Right ventricle myocardium superior (tissue), 1 donor: Measurements from ENCODE around the gene KRTAP4-7. TPM values are rescaled to one million over a fixed set of nuclear protein-coding genes. Genes with fewer than 3 reads are reported as not detected.
"Not testable (repeated sequence)": the region's sequence is repeated elsewhere in the genome, so short reads cannot be mapped to it uniquely, and the experiment has no call there.

Experiments used
- ATAC-seq: fragments of 200-7000 bp; cut with Tn5 transposase; one replicate; pipeline ENCODE4 v1.9.1; 2020; ENCODE audit warnings: mild to moderate bottlenecking; ENCODE audit not compliant: poor library complexity
- DNase-seq: peaks from one replicate; pipeline ENCODE4 v3.0.0-alpha.2; 2020
- intact Hi-C: fragments of 100-400 bp; cut with DNase I; formaldehyde crosslinking; loops from one replicate; pipeline ENCODE4 v1.11.2; 2022
- total RNA-seq: library from RNA; stranded (reverse); fragmentation: NEBNext Ultra II Directional; extraction: Animal tissue kit (Norgen Biotek cat#: 25700); gene quantifications from one replicate; pipeline ENCODE4 v1.2.1, GENCODE V29; 2021
- donor health status: DM: no; HTN: yes; CAD: no; lungs with severe emphysema.

The KRTAP4-7 gene
- total RNA-seq, 1 donor from 2014 or later: not detected

GRCh38 chr17:41103896-41104295 is 19.9 kb downstream of the KRTAP4-7 start:
- intact Hi-C loops: no loop called here
- no peak for ATAC-seq

GRCh38 chr17:41104386-41105038 is 20.6 kb downstream of the KRTAP4-7 start:
- ATAC-seq, intact Hi-C loops, DNase-seq: not testable (repeated sequence)

More at GRCh38 chr17:41103896-41104295, 19.9 kb downstream of the KRTAP4-7 start:
- no peak for DNase-seq

DNA sequence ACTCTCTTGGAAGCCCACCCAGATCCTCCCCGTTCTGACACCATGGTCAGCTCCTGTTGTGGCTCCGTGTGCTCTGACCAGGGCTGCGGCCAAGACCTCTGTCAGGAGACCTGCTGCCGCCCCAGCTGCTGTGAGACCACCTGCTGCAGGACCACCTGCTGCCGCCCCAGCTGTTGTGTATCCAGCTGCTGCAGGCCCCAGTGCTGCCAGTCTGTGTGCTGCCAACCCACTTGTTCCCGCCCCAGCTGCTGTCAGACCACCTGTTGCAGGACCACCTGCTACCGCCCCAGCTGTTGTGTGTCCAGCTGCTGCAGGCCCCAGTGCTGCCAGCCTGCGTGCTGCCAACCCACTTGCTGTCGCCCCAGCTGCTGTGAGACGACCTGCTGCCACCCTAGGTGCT is 21.4 kb downstream of the KRTAP4-7 start, which contains the start of gene KRTAP4-9:
Gene KRTAP4-9, plus strand, starts transcription at position 43 of the 400 bp plus-strand sequence. Its CDS starts 0 bp downstream, at position 43.
- intact Hi-C loops, DNase-seq, ATAC-seq: not testable (repeated sequence)

DNA sequence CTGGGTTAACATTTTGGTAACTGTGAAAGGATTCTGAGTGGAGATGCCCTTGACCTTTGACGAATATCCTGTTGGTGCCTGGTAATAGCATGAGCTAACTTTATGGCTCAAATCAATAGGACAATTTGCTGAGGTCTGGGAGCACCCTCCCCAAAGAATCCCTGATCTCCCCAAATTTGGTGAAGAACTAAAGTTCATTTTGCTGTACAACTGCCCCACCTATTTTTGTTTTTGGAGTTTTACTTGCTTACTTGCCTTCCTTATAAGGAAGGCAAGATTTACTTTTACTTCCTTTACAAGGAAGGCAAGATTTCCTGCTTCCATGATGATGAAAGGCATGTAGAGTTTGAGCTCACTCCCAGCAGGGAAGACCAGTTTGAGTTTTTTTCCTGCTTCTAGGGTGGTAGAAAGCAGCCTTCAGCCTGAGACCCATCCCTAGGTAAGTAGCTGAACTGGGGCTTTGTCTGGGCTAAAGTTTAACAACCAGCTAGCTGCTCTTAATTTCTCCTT is 24.0 kb downstream of the KRTAP4-7 start:
- ATAC-seq: no peak
- DNase-seq: no peak
- intact Hi-C loops: no loop called here

DNA sequence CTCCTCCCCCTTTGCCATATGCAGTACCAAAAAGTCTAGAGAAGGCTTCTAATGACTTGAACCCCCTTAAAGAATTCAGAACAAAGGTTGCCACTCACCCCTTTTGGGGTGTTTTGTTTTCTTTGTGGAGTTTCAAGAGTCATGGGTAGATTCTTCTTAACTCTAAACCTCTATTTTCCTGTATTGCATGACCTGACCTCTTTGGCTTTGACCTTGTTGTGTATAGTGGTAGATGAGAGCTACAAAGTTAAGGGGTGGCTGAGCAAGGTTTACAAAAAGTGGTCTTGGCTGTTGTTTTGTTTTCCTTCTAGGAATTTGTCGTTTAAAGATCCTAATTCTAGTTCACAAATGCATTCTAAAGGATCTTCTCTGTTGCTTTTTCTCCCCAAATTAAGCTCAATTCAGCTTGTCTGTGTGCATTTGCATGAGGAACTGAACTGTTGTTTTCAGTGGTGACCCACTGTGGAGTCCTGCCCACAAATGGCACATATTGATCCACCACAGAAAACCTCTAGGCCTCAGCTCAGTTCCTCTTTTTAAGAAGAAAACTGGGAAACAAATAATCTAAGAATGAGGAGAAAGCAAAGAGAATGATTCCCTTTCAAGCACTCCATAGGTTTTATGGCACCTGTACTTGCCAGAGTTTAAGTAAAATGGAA is 24.9 kb downstream of the KRTAP4-7 start:
- intact Hi-C loops, DNase-seq, ATAC-seq: not testable (repeated sequence)

GRCh38 chr17:41111151-41111885 is 27.4 kb downstream of the KRTAP4-7 start:
- ATAC-seq (no peak), DNase-seq (no peak)
- intact Hi-C loops: no loop called here

DNA sequence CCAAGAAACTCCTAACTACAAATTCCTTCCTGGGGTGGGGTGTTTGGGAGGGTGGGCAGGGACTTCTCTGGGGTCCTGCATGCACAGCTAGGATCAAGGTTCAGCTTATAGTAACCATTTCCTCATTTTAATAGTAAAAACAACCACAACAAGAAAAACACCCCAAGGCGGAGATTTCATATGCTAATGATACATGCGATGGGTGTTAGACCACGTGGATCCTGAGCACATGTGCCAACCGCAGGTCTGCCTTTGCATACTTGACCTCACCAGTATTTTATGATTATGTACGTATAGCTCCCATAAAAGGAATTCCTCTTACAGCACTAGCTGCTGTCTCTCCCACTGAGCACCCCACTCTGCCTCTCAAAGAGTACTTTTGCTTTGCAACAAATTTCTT is 32.3 kb downstream of the KRTAP4-7 start:
- no peak for DNase-seq
- intact Hi-C loops: no loop called here
- no peak for ATAC-seq

GRCh38 chr17:41117846-41118386 is 34.0 kb downstream of the KRTAP4-7 start, which contains the start of gene KRTAP4-11:
Gene KRTAP4-11, minus strand, starts transcription at chr17:41118373. Its CDS starts 58 bp downstream, at chr17:41118315.
- ATAC-seq, DNase-seq, intact Hi-C loops: not testable (repeated sequence)

DNA sequence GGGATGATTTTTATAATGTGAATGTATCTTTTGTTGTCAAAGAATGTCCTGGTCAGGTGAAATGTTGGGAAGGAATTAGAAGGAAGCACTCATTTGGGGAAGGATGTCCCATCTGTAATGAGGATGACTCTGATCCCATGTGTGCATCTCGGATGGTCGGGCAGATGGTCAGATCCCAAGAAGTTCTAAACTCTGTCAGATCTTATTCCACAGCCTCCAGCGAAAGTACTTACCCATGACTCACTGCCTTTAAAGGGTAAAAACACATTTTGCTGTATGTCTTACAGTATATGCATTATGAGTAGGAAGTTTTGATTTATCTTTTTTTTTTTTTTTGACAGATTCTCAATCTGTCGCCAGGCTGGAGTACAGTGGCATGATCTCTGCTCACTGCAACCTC is 34.8 kb downstream of the KRTAP4-7 start:
- DNase-seq: no peak
- no peak for ATAC-seq
- intact Hi-C loops: no loop called here

- DNase-seq, intact Hi-C loops, ATAC-seq: not testable (repeated sequence)
These were observed 36.0 kb downstream of the KRTAP4-7 start for GRCh38 chr17:41119696-41120690.

DNA sequence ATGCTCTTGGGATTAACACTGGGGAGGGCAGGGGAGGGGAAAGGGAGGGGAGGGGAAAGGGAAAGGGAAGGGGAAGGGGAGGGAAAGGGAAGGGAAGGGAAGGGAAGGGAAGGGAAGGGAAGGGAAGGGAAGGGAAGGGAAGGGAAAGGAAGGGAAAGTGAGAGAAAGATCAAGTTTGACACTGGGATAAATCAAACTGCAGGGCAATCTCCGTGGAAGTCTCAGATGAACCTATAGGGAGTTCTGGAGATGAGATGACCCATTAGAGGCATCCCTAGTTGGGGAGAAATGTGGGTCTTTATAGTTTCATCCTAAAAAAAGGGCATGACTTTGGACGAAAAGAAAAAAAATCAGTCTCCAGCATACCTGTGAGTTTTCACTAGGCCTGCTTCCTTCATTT is 37.8 kb downstream of the KRTAP4-7 start:
- ATAC-seq (no peak), DNase-seq (no peak)
- intact Hi-C loops: no loop called here

DNA sequence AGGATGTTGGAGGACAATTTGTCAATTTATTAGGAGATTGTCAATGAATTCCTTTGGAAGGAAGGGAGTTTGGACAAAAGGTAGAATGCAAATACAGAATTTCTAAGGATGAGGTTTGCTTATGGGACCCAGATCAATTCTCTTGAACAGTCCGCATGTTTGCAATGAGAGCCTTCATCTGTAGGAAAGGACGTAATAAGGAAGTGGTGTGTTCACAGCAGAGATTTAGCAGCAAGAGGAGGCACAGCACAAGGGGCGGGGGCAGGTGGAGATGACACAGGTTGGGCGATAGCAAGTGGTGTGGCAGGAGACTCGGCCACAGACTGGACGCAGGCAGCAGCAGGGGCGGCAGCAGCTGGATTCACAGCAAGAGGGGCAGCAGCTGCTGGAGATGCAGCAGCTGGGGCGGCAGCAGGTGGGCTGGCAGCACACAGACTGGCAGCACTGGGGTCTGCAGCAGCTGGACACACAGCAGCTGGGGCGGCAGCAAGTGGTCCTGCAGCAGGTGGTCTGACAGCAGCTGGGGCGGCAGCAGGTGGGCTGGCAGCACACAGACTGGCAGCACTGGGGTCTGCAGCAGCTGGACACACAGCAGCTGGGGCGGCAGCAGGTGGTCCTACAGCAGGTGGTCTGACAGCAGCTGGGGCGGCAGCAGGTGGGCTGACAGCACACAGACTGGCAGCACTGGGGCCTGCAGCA is 39.5 kb downstream of the KRTAP4-7 start:
- ATAC-seq, intact Hi-C loops, DNase-seq: not testable (repeated sequence)

DNA sequence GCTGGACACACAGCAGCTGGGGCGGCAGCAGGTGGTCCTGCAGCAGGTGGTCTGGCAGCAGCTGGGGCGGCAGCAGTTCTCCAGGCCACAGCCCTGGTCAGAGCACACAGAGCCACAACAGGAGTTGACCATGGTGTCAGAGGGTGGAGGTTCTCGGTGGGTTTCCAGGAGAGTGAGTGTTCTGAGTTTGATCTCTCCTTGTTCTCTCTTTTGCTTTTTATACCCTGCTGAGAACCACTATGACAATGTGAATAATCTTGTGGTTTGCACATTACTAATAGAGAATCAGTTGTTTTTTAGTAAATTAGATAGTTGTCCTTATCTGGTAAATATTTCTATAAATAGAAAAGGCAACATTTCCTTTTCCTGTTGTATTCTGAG is 40.0 kb downstream of the KRTAP4-7 start, which contains the start of gene KRTAP4-12:
Gene KRTAP4-12, minus strand, starts transcription at position 192 of the 381 bp plus-strand sequence. Its CDS starts 60 bp downstream, at position 132.
- intact Hi-C loops, DNase-seq, ATAC-seq: not testable (repeated sequence)

- no peak for DNase-seq
- ATAC-seq: no peak
- intact Hi-C loops: no loop called here
These were observed 41.1 kb downstream of the KRTAP4-7 start for GRCh38 chr17:41125064-41125463.

DNA sequence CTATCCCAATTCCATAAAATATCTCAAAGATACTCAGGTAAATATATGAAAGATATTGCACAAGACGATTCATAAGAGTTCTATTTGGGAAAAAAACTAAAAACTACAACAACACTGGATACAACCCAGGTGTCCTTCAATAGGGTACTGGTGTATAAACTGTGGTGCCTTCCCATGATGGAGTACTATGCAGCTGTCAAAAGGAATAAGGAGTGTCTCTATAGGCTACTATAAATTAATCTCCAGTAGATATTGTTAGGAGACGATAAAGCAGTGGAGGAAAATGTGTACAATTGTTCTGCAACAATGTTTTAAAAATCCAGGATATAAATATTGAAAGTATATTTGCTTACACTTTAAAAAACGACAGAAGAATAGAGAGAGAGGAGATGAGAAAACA is 42.5 kb downstream of the KRTAP4-7 start:
- no peak for DNase-seq
- ATAC-seq: no peak
- intact Hi-C loops: no loop called here

- intact Hi-C loops: no loop called here
- ATAC-seq (no peak), DNase-seq (no peak)
These were observed 43.4 kb downstream of the KRTAP4-7 start for GRCh38 chr17:41127371-41127770.

DNA sequence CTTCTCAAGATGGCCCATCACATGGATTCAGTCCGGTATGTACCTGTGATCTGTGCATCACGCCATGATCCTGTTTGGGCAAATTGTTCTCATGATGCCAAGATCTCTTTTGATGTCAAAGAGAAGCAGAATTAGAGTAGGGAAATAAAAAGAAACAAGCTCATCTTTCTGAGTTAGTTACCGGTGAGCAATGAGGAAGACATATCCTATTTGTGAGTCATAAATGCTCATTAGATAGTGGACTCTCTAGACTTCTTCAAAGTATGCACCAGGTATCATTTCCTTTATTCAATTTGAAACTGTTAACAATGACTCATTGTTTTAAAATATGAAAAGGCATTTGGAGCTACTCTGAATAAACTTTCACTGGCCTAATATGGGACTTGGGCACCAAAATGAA is 48.0 kb downstream of the KRTAP4-7 start:
- DNase-seq (no peak), ATAC-seq (no peak)
- intact Hi-C loops: no loop called here
